Epithelial cell of esophagus (primary cell): Measurements from ENCODE around the gene SLC19A1.

Source experiments
- DNase-seq: peaks from one replicate; pipeline ENCODE4 v3.0.0; 2010; ENCODE audit warnings: low read depth
- H3K4me3 ChIP-seq: 2 replicates; pipeline ENCODE4 v1.5.1; 2011; ENCODE audit warnings: mild to moderate bottlenecking, low read length, control low read depth
- CTCF ChIP-seq: IDR thresholded peaks from 2 replicates; pipeline ENCODE4 v1.5.1; 2011; ENCODE audit warnings: low read depth, mild to moderate bottlenecking, low read length, control low read depth, inconsistent platforms; ENCODE audit not compliant: insufficient read depth; ENCODE audit errors: missing control alignments

The SLC19A1 gene

DNA sequence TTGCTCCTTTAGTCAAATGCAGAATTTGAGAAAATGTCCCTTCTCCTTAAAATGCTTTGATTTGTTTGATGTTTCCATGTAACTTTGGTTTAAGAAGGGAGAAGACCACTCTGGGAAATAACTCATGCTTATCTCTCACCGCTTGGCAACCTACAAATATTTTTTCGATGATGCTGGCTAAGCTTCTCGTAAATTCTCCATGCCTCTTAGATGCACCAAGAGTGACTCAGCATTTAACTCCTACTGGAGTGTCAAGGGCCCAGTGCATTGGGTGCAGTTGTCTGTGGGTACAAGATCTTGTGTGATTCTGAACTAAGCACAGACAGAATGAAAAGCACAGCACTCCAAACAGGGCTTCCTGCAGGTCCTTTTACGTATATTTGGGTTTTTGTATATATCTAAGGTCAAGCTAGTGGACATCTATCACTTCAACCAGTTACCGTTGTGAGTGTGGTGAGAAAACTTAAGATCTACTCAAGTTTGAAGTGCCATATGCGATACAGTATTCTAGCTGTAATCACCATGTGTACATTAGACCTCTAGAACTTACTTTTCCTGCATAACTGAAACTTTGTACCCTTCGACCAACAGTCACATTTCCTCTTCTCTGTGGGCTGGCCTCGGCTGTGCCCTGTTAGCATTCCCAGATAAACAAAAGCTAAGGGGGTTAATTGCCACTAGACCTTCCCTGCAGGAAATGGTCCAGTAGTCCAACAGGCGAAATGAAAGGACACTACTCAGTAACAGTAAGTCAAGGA is 81.5 kb downstream of the SLC19A1 start:
- TF ChIP-seq CTCF, result no peak
- no peak for DNase-seq
- no peak overlapping the region for H3K4me3 ChIP-seq

GRCh38 chr21:45460011-45460565 is 82.2 kb downstream of the SLC19A1 start:
- TF ChIP-seq CTCF, result no peak
- no peak for DNase-seq
- H3K4me3 ChIP-seq, result no peak overlapping the region

DNA sequence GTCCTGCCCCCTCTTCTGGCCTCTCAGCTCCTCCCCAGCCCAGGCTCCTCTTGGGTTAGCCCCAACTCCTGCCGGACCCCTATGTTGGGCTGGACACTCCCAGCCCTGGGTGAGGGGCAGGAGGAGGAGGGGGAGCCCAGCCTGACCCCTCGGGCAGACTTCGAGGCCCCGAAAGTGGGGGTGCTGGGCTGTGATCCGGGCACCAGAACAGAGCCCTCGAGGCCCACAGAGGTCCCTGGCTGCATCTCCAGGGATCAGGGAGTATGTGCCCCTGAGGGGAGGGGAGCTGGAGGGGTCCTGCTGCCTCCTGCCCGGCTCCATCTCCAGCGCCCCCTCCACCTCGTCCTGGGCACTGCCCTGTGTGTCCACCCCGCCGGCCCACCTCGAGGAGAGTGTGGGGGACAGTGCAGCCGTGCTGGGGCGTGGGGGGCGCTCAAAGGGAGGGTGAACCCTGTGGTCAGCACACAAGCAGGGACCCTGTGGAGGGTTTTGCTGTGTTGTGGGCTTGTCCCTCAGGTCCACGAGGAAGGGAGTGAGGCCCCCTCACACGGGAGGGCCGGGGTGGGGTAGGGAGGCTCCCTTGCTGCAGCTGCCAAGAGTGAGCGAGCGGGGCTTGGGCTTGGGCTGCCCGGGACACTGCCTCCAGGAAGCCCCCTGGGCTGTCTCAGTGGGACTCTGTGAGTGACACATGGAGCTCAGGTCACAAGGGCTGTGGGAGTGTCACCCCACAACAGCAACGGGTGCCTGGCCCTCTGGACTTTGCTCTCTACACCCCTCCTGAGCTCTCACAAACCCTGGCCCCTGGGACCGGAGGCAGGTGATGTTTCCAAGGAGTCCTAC is 82.8 kb downstream of the SLC19A1 start:
- no peak overlapping the region for H3K4me3 ChIP-seq
- DNase-seq, result no peak
- no peak for TF ChIP-seq CTCF

GRCh38 chr21:45458281-45459170 is 83.7 kb downstream of the SLC19A1 start:
- no peak overlapping the region for H3K4me3 ChIP-seq

GRCh38 chr21:45457832-45458172 is 84.4 kb downstream of the SLC19A1 start:
- no peak for TF ChIP-seq CTCF
- no peak for DNase-seq
- H3K4me3 ChIP-seq, result no peak overlapping the region

More at GRCh38 chr21:45458281-45459170, 83.7 kb downstream of the SLC19A1 start:
- TF ChIP-seq CTCF, result no peak
- no peak for DNase-seq

- no peak overlapping the region for H3K4me3 ChIP-seq
- no peak for DNase-seq
- no peak for TF ChIP-seq CTCF
Observed at GRCh38 chr21:45457161-45457831, 84.9 kb downstream of the SLC19A1 start.
